Astrocyte of the spinal cord (primary cell): ENCODE measurements around the gene MTOR.

ENCODE experiments used
- DNase-seq: peaks from one replicate; pipeline ENCODE4 v3.0.0; 2011; ENCODE audit warnings: low read depth, low spot score
- H3K4me3 ChIP-seq: 2 replicates; pipeline ENCODE4 v1.5.1; 2011; ENCODE audit warnings: low read depth, mild to moderate bottlenecking, low read length, moderate library complexity
- in situ Hi-C: cut with HindIII; loops from 2 replicates; pipeline ENCODE4 v1.10.0; 2017; ENCODE audit warnings: low sequenced_read_pairs
- TF ChIP-seq, protein P1 (sequence below): IDR thresholded peaks from 2 replicates; pipeline ENCODE4 v1.5.1; 2012; ENCODE audit warnings: low read depth, mild to moderate bottlenecking, low read length, inconsistent platforms

The MTOR gene

DNA sequence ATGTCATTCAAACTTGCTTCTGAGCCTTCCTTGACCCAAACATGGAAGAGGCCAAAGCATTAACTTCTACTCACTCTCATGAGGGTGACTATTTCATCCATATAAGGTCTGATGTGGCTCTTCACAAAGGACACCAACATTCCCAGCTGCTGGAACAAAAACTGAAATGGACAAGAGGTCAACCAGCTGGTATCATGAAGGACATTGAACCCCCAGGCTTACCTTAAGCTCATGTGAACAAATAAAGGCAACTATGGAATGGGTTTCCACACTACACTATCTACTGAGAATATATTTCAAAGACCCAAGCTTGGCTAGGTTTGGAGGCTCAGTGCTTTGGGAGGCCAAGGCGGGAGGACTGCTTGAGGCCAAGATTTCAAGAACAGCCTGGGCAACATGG, 46.3 kb downstream of the MTOR start:
- in situ Hi-C loops = no loop called here
- no peak for DNase-seq
- no peak overlapping the region for H3K4me3 ChIP-seq
- TF ChIP-seq, protein P1, sequence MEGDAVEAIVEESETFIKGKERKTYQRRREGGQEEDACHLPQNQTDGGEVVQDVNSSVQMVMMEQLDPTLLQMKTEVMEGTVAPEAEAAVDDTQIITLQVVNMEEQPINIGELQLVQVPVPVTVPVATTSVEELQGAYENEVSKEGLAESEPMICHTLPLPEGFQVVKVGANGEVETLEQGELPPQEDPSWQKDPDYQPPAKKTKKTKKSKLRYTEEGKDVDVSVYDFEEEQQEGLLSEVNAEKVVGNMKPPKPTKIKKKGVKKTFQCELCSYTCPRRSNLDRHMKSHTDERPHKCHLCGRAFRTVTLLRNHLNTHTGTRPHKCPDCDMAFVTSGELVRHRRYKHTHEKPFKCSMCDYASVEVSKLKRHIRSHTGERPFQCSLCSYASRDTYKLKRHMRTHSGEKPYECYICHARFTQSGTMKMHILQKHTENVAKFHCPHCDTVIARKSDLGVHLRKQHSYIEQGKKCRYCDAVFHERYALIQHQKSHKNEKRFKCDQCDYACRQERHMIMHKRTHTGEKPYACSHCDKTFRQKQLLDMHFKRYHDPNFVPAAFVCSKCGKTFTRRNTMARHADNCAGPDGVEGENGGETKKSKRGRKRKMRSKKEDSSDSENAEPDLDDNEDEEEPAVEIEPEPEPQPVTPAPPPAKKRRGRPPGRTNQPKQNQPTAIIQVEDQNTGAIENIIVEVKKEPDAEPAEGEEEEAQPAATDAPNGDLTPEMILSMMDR = no peak

DNA sequence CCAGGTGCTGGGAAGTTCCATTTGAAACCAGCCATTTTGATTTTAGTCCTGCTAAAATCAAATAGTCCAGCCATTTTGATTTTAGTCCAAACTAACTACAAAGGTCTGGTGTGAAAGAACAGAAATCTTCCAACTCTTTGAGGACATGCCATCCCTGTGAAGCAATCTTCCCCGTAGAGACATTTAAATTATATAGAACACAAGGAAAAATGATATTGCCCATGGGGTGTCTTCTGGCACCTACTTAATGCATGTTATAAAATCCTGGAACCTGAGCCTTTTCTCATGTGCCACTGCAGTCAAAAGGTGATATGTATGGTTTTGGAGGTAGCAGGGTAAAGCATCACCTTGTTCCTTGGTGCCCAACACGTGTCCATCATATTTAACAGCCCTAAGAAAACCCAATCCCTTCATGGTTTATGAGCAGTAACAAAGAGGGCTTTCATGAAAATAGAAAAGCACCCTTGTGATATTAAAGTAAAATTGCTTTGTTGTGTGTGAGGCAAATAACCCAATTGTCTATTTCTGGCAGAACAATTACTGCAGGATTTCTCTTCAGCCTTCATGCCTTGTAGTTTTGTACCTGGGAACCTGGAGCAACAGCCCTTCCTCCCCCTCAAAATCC, 46.9 kb downstream of the MTOR start:
- no peak for DNase-seq
- TF ChIP-seq, protein P1 = no peak
- no peak overlapping the region for H3K4me3 ChIP-seq
- in situ Hi-C loops = no loop called here

DNA sequence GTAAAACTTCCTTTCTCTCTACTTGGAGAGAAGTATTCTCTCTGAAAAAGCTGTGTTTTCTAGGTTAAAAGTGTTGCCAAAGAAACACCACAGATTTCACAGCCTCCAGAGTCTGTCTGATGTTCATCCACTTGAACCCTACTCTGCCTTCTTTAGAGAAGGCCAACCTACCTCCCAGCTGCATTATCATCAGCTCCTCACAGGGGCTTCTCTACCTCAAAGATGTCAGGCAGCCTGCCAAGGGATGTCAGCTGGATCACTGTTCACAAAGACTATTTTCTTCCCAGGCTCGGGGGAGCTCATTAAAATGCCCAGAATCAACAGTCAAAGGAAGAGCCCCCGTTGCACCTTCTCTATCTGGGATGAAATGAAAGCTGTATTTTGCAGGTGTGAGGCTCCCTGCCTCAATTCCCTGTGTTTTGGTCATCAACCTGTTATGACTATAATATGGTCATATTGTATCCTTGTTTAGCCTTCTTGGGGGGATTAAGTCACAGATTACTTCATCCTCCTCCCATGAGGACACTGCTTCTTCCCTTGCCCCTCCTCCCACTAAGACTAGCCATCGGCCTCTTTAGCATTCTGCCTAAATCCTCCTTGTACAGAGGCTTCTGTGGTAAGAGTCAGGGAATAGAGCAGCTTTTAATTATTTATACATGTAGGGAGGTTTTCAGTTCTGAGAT, 47.5 kb downstream of the MTOR start:
- no peak for DNase-seq
- H3K4me3 ChIP-seq = no peak overlapping the region
- TF ChIP-seq, protein P1 = no peak
- in situ Hi-C loops = no loop called here

DNA sequence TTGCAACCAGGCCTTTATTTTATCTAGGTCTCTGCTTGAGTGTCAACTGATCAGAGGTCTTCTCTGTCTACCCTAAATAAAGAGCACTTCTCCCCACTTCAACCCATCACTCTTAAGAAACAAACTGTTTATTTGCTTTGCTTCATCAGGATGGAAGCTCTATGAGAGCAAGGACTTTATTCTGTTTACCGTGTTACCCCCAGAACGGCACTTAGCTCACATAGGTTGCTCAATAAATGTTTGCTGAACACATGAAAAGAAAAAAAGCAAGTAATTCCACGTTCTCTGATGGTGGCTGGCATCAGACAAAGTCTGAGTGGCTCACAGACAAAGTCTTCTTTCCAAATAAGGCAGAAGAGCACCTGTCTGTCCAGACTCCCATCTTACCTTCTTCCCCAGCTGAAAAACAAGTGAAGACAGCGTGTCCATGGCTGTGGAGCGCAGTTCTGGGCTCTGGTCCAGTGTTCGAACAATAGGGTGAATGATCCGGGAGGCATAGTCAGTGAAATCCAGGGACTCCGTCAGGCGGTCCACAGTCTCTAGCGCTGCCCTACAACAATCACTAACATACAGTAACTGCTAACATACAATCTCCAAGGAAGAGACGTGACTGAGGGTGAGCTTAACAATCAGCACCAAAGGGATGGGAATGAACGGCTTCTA, 50.3 kb downstream of the MTOR start:
- in situ Hi-C loops = no loop called here
- no peak overlapping the region for H3K4me3 ChIP-seq
- TF ChIP-seq, protein P1 = no peak
- DNase-seq = no peak

DNA sequence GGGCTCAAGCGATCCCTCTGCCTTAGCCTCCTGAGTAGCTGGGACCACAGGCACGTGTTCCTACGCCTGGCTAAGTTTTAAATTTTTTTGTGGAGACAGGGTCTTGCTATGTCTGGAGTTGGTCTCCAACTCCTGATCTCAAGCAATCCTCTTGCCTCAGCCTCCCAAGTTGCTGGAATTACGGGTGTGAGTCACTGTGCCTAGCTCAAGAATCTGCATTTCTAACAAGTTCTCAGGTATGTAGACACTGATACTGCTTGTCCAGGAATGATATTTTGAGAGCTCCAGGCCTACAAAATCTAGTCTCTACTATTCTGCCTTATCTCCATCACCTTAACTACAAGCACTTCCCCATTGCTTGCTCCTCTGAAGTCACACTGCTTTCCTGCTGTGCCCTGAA, 50.9 kb downstream of the MTOR start:
- no peak for DNase-seq
- in situ Hi-C loops = no loop called here
- H3K4me3 ChIP-seq = no peak overlapping the region
- TF ChIP-seq, protein P1 = no peak

DNA sequence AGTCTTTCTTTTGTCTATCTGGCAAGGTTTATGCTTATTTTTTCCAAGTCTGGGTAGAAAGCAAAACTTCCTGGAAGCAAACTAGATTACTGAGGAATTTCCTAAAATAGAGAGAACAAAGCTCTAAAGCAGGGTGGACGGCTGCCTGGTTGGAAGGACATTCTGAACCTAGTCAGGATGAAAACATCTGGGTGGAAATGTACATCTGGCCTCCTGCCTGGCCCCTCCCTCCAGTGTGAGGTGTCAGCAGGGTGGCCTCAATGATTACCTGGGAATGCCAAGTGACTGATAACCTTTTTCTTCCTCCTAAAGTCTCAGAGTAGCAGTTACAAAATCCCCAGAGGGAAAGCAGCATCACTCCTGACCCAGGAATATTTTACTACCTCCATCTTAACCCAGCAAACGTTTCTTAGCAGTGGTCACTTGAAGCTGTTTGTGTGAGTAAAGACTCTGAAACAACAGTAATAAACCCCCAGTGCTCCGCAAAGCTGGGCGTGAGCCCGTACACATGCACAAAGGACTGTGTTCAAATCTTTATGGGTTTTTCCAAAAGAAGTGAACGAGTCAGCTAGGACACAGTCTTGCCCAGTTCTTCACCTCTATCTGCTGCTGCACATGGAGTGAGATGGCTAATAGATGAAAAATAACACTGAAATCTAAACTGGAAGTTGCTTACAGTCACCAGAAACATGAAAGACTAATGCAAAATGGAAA, 54.3 kb downstream of the MTOR start:
- no peak for DNase-seq
- no peak overlapping the region for H3K4me3 ChIP-seq
- TF ChIP-seq, protein P1 = no peak
- in situ Hi-C loops = no loop called here
